K562 (cell line): Measurements from ENCODE around the gene ITGAV. TPM values are rescaled to one million over a fixed set of nuclear protein-coding genes. Genes with fewer than 3 reads are reported as not detected.

Source experiments
- PTRF ChIP-seq: fragments of 450-650 bp; IDR thresholded peaks from 2 replicates; pipeline ENCODE4 v1.6.1; 2016; ENCODE audit warnings: mild to moderate bottlenecking, missing genetic modification characterization, missing compliant biosample characterization
- SIX5 ChIP-seq, 2 experiments: IDR thresholded peaks; 2 replicates each; pipeline ENCODE4 v1.6.1; 2011; ENCODE audit warnings: low read length in 2 of 2, borderline replicate concordance in 1 of 2, low read depth in 1 of 2, mild to moderate bottlenecking in 1 of 2, moderate library complexity in 1 of 2; ENCODE audit not compliant: insufficient read depth in 1 of 2
- SMC3 ChIP-seq: conservative IDR thresholded peaks from 2 replicates; pipeline ENCODE4 v1.6.1; 2011; ENCODE audit warnings: low read depth, low read length, improper control_type of control experiment; ENCODE audit not compliant: insufficient read depth
- TARDBP ChIP-seq: fragments of 450-650 bp; IDR thresholded peaks from 2 replicates; pipeline ENCODE4 v1.6.1; 2016
- TCF7L2 ChIP-seq: fragments of 150-350 bp; IDR thresholded peaks from 2 replicates; pipeline ENCODE4 v1.6.1; 2016; ENCODE audit warnings: low read depth, mild to moderate bottlenecking, low read length, moderate library complexity
- XRCC5 ChIP-seq: fragments of 200-400 bp; formaldehyde crosslinking; IDR thresholded peaks from 2 replicates; pipeline ENCODE4 v1.6.1; 2017; ENCODE audit warnings: low read depth, mild to moderate bottlenecking, low read length
- polyA plus RNA-seq, 8 experiments: library from polyadenylated mRNA; depleted of rRNA in 4 of 8; stranded (reverse) in 5 of 8; unstranded in 3 of 8; fragments of >200 nt; fragmentation: Nextera tagmentation in 2 of 8; fragmentation: Illumina TruSeq in 1 of 8; extraction: Ambion mirVana in 2 of 8; extraction: Trizol in 1 of 8; gene quantifications; 2 replicates each; pipeline versions ENCODE4 v1.2.1 to v1.2.3, GENCODE V29; 2011 to 2014; ENCODE audit warnings: inconsistent platforms in 1 of 8, missing spikeins in 1 of 8
- total RNA-seq, 7 experiments: library from RNA; depleted of rRNA in 6 of 7; stranded (reverse); fragments of >200 nt in 6 of 7; fragmentation: Illumina TruSeq in 2 of 7; extraction: Trizol in 2 of 7; gene quantifications; 2 replicates each; pipeline versions ENCODE4 v1.2.1 to v1.2.3, GENCODE V29; 2011 to 2021; ENCODE audit warnings: low replicate concordance in 1 of 7
- TF ChIP-seq, protein P1 (sequence below): fragments of 450-650 bp; IDR thresholded peaks from 2 replicates; pipeline ENCODE4 v1.6.1; 2018; ENCODE audit warnings: mild to moderate bottlenecking, low read depth; ENCODE audit not compliant: partially characterized antibody
- TF ChIP-seq, protein P2 (sequence below): fragments of 250-450 bp; sonication (Bioruptor Pico); IDR thresholded peaks from 2 replicates; pipeline ENCODE4 v1.6.1; 2021; ENCODE audit warnings: mild to moderate bottlenecking
- TF ChIP-seq, protein P3 (sequence below): fragments of 450-650 bp; IDR thresholded peaks from 2 replicates; pipeline ENCODE4 v1.7.1; 2018; ENCODE audit warnings: mild to moderate bottlenecking, low read depth; ENCODE audit not compliant: partially characterized antibody
- TF ChIP-seq, protein P4 (sequence below): fragments of 450-650 bp; conservative IDR thresholded peaks from 2 replicates; pipeline ENCODE4 v1.6.1; 2016; ENCODE audit warnings: missing genetic modification characterization, low read depth, mild to moderate bottlenecking, missing compliant biosample characterization, moderate library complexity
- TF ChIP-seq, protein P5 (sequence below): sonication (generic); formaldehyde crosslinking; IDR thresholded peaks from 2 replicates; pipeline ENCODE4 v1.8.0; 2023; ENCODE audit warnings: mild to moderate bottlenecking, missing genetic modification reagents

The ITGAV gene
- total and polyA plus RNA-seq, 9 of the 15 experiments (the other 6 are each of a cell fraction or from before 2014, with no cell fraction given), result 3.7 to 17.7 (median 10.7) TPM

DNA sequence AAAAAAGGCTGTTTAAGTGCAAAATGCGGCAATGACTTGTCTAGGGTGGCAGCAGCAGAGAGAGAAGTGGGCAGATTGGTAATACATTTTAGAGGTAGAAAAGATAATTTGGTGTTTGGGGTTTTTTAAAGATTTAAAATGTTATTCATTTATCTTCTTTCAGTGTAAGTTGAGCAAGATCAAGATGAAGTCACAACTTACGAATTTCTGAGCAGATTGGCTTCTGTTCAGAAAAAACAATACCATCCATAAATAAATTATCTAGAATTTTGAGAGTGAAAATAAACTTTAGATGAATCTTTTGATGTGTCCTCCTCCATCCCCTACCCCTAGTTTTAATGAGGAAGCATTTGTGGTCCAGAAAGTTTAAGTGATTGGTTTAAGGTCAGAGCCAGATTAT, 56.1 kb downstream of the ITGAV start (continued):
- TF ChIP-seq, protein P1, sequence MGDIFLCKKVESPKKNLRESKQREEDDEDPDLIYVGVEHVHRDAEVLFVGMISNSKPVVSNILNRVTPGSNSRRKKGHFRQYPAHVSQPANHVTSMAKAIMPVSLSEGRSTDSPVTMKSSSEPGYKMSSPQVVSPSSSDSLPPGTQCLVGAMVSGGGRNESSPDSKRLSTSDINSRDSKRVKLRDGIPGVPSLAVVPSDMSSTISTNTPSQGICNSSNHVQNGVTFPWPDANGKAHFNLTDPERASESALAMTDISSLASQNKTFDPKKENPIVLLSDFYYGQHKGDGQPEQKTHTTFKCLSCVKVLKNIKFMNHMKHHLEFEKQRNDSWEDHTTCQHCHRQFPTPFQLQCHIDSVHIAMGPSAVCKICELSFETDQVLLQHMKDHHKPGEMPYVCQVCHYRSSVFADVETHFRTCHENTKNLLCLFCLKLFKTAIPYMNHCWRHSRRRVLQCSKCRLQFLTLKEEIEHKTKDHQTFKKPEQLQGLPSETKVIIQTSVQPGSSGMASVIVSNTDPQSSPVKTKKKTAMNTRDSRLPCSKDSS, result no peak
- no peak for TF ChIP-seq SIX5 (IDR thresholded peaks at IDR 0.05; ENCODE audit: borderline replicate concordance in 1 of 2, insufficient read depth in 1 of 2, low read depth in 1 of 2, low read length in 2 of 2)
- TF ChIP-seq, protein P2, sequence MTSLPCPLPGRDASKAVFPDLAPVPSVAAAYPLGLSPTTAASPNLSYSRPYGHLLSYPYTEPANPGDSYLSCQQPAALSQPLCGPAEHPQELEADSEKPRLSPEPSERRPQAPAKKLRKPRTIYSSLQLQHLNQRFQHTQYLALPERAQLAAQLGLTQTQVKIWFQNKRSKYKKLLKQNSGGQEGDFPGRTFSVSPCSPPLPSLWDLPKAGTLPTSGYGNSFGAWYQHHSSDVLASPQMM, result no peak
- TF ChIP-seq XRCC5, result no peak
- no peak for TF ChIP-seq PTRF (tag)
- TF ChIP-seq, protein P3, sequence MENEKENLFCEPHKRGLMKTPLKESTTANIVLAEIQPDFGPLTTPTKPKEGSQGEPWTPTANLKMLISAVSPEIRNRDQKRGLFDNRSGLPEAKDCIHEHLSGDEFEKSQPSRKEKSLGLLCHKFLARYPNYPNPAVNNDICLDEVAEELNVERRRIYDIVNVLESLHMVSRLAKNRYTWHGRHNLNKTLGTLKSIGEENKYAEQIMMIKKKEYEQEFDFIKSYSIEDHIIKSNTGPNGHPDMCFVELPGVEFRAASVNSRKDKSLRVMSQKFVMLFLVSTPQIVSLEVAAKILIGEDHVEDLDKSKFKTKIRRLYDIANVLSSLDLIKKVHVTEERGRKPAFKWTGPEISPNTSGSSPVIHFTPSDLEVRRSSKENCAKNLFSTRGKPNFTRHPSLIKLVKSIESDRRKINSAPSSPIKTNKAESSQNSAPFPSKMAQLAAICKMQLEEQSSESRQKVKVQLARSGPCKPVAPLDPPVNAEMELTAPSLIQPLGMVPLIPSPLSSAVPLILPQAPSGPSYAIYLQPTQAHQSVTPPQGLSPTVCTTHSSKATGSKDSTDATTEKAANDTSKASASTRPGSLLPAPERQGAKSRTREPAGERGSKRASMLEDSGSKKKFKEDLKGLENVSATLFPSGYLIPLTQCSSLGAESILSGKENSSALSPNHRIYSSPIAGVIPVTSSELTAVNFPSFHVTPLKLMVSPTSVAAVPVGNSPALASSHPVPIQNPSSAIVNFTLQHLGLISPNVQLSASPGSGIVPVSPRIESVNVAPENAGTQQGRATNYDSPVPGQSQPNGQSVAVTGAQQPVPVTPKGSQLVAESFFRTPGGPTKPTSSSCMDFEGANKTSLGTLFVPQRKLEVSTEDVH, result no peak
- TF ChIP-seq, protein P4, sequence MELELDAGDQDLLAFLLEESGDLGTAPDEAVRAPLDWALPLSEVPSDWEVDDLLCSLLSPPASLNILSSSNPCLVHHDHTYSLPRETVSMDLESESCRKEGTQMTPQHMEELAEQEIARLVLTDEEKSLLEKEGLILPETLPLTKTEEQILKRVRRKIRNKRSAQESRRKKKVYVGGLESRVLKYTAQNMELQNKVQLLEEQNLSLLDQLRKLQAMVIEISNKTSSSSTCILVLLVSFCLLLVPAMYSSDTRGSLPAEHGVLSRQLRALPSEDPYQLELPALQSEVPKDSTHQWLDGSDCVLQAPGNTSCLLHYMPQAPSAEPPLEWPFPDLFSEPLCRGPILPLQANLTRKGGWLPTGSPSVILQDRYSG (tag), result no peak
- no peak for TF ChIP-seq SMC3
- TF ChIP-seq, protein P5, sequence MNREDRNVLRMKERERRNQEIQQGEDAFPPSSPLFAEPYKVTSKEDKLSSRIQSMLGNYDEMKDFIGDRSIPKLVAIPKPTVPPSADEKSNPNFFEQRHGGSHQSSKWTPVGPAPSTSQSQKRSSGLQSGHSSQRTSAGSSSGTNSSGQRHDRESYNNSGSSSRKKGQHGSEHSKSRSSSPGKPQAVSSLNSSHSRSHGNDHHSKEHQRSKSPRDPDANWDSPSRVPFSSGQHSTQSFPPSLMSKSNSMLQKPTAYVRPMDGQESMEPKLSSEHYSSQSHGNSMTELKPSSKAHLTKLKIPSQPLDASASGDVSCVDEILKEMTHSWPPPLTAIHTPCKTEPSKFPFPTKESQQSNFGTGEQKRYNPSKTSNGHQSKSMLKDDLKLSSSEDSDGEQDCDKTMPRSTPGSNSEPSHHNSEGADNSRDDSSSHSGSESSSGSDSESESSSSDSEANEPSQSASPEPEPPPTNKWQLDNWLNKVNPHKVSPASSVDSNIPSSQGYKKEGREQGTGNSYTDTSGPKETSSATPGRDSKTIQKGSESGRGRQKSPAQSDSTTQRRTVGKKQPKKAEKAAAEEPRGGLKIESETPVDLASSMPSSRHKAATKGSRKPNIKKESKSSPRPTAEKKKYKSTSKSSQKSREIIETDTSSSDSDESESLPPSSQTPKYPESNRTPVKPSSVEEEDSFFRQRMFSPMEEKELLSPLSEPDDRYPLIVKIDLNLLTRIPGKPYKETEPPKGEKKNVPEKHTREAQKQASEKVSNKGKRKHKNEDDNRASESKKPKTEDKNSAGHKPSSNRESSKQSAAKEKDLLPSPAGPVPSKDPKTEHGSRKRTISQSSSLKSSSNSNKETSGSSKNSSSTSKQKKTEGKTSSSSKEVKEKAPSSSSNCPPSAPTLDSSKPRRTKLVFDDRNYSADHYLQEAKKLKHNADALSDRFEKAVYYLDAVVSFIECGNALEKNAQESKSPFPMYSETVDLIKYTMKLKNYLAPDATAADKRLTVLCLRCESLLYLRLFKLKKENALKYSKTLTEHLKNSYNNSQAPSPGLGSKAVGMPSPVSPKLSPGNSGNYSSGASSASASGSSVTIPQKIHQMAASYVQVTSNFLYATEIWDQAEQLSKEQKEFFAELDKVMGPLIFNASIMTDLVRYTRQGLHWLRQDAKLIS (CRISPR knock-in tag), result no peak
- no peak for TF ChIP-seq TCF7L2
- no peak for TF ChIP-seq TARDBP
